Common myeloid progenitor, CD34-positive (primary cell): Measurements from ENCODE around the gene CEP112.

Source experiments
- CTCF ChIA-PET: fragments of 350-600 bp; sonication (Branson Sonifier 250); formaldehyde crosslinking; loops from one replicate; lab custom pipeline; 2021; ENCODE audit warnings: antibody characterized with exemption; lab: Charles Lee
- POLR2A ChIA-PET: fragments of 350-600 bp; sonication (Branson Sonifier 250); formaldehyde crosslinking; loops from one replicate; lab custom pipeline; 2021; ENCODE audit warnings: antibody characterized with exemption; lab: Charles Lee
- DNase-seq, 3 donors: peaks; one replicate each; pipeline versions ENCODE4 v3.0.0 to v3.0.0-alpha.2; 2013
- H3K27ac ChIP-seq, 2 experiments: 1 replicate in 1 of 2; 2 replicates in 1 of 2; pipeline ENCODE4 v1.7.0; 2013; ENCODE audit warnings: inconsistent platforms in 2 of 2, low read length in 2 of 2, mild to moderate bottlenecking in 2 of 2, low read depth in 1 of 2, moderate library complexity in 1 of 2; ENCODE audit not compliant: severe bottlenecking in 2 of 2, insufficient read depth in 1 of 2, poor library complexity in 1 of 2
- H3K27me3 ChIP-seq, 5 experiments: replicated peaks in 2 of 5; 1 replicate in 3 of 5; 2 replicates in 2 of 5; pipeline versions ENCODE4 v1.6.1 to v1.7.0; 2013; ENCODE audit warnings: low read length in 4 of 5, mild to moderate bottlenecking in 2 of 5, moderate library complexity in 2 of 5, inconsistent platforms in 1 of 5; ENCODE audit not compliant: insufficient read depth in 5 of 5, control insufficient read depth in 4 of 5
- H3K36me3 ChIP-seq, 4 experiments: 1 replicate in 2 of 4; 2 replicates in 2 of 4; pipeline versions ENCODE4 v1.6.1 to v1.7.0; 2013; ENCODE audit warnings: low read length in 3 of 4, control low read depth in 1 of 4, mild to moderate bottlenecking in 1 of 4; ENCODE audit not compliant: control insufficient read depth in 4 of 4, insufficient read depth in 4 of 4
- H3K4me1 ChIP-seq, 4 experiments: 1 replicate in 3 of 4; 2 replicates in 1 of 4; pipeline versions ENCODE4 v1.6.1 to v1.7.1; 2013; ENCODE audit warnings: low read length in 3 of 4, mild to moderate bottlenecking in 3 of 4, control low read depth in 1 of 4, inconsistent platforms in 1 of 4, moderate library complexity in 1 of 4; ENCODE audit not compliant: control insufficient read depth in 4 of 4, insufficient read depth in 4 of 4; ENCODE audit errors: control extremely low read depth in 1 of 4
- H3K4me3 ChIP-seq, 7 experiments: 1 replicate in 4 of 7; 2 replicates in 3 of 7; pipeline versions ENCODE4 v1.5.1 to v1.7.0; 2013; ENCODE audit warnings: mild to moderate bottlenecking in 7 of 7, low read length in 6 of 7, moderate library complexity in 6 of 7, inconsistent platforms in 2 of 7, low read depth in 2 of 7, control low read depth in 1 of 7; ENCODE audit not compliant: insufficient read depth in 4 of 7, control insufficient read depth in 1 of 7; ENCODE audit errors: extremely low read depth in 1 of 7
- H3K9me3 ChIP-seq, 5 experiments: 1 replicate in 4 of 5; 2 replicates in 1 of 5; pipeline versions ENCODE4 v1.6.1 to v1.7.1; 2013; ENCODE audit warnings: low read length in 4 of 5, mild to moderate bottlenecking in 2 of 5, inconsistent platforms in 1 of 5, low read depth in 1 of 5, moderate library complexity in 1 of 5; ENCODE audit not compliant: control insufficient read depth in 4 of 5, insufficient read depth in 2 of 5; ENCODE audit errors: control extremely low read depth in 1 of 5
- WGBS: methylation state at CpG from one replicate; pipeline ENCODE4 v1.1.5; 2013; ENCODE audit not compliant: insufficient coverage; 5-methylcytosine and 5-hydroxymethylcytosine counted together

CEP112 gene

DNA sequence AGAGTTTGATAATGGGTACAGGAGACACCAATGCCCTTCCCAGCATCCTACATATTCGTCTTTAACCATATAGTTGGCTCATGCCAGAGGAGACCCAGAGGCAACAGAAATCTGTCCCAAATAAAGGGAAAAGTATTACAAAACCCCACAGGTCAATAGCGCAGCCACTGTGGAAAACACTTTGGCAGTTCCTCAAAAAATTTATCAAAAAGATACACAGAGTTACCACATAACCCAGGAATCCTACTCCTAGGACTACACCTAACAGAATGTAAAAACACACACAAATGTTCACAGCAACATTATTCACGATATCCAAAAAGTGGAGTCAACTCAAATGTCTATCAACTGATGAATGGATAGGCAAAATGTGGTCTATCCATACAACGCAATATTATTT lies 135.8 kb downstream of the CEP112 start:
- CTCF ChIA-PET = no interaction called here
- Histone ChIP-seq H3K36me3 (peaks cover 0 to 6% (median 0%) of the 10 kb centered on the region in 4 experiments), H3K27ac (no peak overlapping the region), H3K9me3 (peaks cover 0 to 5% (median 0%) of the 10 kb centered on the region in 5 experiments), H3K4me3 (no peak overlapping the region), H3K27me3 (no peaks in the 10 kb centered on the region), H3K4me1 (no peaks in the 10 kb centered on the region)
- DNase-seq = no peak
- POLR2A ChIA-PET = no interaction called here
- 95% methylated on average over 2 of the region's 4 CpGs for WGBS

- CTCF ChIA-PET = no interaction called here
- peaks cover 0 to 6% (median 0%) of the 10 kb centered on the region in 4 experiments for H3K36me3 ChIP-seq
- no peaks in the 10 kb centered on the region for H3K27me3 ChIP-seq
- no peaks in the 10 kb centered on the region for H3K4me1 ChIP-seq
- H3K27ac ChIP-seq = no peak overlapping the region
- H3K4me3 ChIP-seq = no peak overlapping the region
- POLR2A ChIA-PET = no interaction called here
- peaks cover 0 to 5% (median 0%) of the 10 kb centered on the region in 5 experiments for H3K9me3 ChIP-seq
- DNase-seq = no peak
- no CpG with 5 or more reads among the region's 1 CpG for WGBS
Measured at GRCh38 chr17:66054242-66054641, 137.7 kb downstream of the CEP112 start.

GRCh38 chr17:66044083-66044482 lies 147.8 kb downstream of the CEP112 start:
- Histone ChIP-seq H3K9me3 (no peaks in the 10 kb centered on the region), H3K36me3 (no peaks in the 10 kb centered on the region), H3K27ac (no peak overlapping the region), H3K4me3 (no peak overlapping the region), H3K27me3 (no peaks in the 10 kb centered on the region), H3K4me1 (no peaks in the 10 kb centered on the region)
- CTCF ChIA-PET = no interaction called here
- POLR2A ChIA-PET = no interaction called here
- no peak for DNase-seq
- 100% methylated on average over 2 of the region's 2 CpGs for whole genome bisulfite sequencing

- POLR2A ChIA-PET = no interaction called here
- 100% methylated on average over 1 of the region's 3 CpGs for WGBS
- Histone ChIP-seq H3K36me3 (no peaks in the 10 kb centered on the region), H3K9me3 (no peaks in the 10 kb centered on the region), H3K27ac (no peak overlapping the region), H3K27me3 (no peaks in the 10 kb centered on the region), H3K4me3 (no peak overlapping the region), H3K4me1 (no peaks in the 10 kb centered on the region)
- no peak for DNase-seq
- CTCF ChIA-PET = no interaction called here
Measured at GRCh38 chr17:66043419-66043818, 148.5 kb downstream of the CEP112 start.

DNA sequence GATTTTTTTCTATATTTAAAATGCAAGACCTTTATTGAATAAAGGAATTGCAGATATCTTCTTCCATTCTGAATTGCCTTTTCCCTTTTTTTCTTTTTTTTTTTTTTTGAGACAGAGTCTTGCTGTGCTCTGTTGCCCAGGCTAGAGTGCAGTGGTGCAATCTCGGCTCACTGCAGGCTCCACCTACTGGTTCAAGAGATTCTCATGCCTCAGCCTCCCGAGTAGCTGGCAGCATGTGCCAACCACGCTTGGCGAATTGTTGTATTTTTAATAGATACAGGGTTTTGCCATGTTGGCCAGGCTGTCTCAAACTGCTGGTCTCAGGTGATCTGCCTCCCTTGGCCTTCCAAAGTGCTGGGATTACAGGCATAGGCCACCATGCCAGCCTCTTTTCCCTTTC lies 151.5 kb downstream of the CEP112 start:
- Histone ChIP-seq H3K4me1 (no peaks in the 10 kb centered on the region), H3K4me3 (no peak overlapping the region), H3K36me3 (no peaks in the 10 kb centered on the region), H3K9me3 (peaks cover 0 to 4% (median 0%) of the 10 kb centered on the region in 5 experiments), H3K27me3 (no peaks in the 10 kb centered on the region), H3K27ac (no peak overlapping the region)
- ChIA-PET CTCF (no interaction called here), POLR2A (no interaction called here)
- DNase-seq = no peak
- WGBS = 100% methylated on average over 2 of the region's 4 CpGs

DNA sequence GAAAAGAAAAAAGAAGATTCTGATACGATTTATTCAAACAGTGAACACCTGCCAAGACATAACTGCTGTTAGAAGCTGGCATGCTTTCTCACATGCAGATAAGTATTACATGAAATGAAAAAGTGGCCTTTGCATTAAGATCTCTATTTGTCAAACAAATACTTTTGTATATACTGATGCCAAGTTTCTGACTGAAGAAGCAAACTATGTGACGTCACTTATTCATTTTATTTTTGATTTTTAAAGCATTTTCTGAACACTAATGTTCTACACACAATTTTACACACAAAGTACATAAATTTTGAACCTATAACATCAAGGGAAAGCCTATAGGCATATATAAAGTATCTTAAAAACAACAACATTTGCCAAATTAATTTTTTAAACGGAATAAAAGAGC lies 153.8 kb downstream of the CEP112 start:
- Histone ChIP-seq H3K4me1 (no peaks in the 10 kb centered on the region), H3K27ac (no peak overlapping the region), H3K4me3 (no peak overlapping the region), H3K9me3 (peaks cover 0 to 4% (median 0%) of the 10 kb centered on the region in 5 experiments), H3K36me3 (no peaks in the 10 kb centered on the region), H3K27me3 (no peaks in the 10 kb centered on the region)
- POLR2A ChIA-PET = no interaction called here
- no CpG with 5 or more reads among the region's 3 CpGs for WGBS
- CTCF ChIA-PET = no interaction called here
- no peak for DNase-seq

- no peaks in the 10 kb centered on the region for H3K36me3 ChIP-seq
- H3K27ac ChIP-seq = no peak overlapping the region
- H3K4me3 ChIP-seq = no peak overlapping the region
- H3K9me3 ChIP-seq = peaks cover 0 to 4% (median 0%) of the 10 kb centered on the region in 5 experiments
- no peaks in the 10 kb centered on the region for H3K4me1 ChIP-seq
- H3K27me3 ChIP-seq = no peaks in the 10 kb centered on the region
- no peak for DNase-seq
- WGBS = no CpG with 5 or more reads among the region's 3 CpGs
- CTCF ChIA-PET = no interaction called here
- POLR2A ChIA-PET = no interaction called here
Measured at GRCh38 chr17:66037221-66037620, 154.7 kb downstream of the CEP112 start.
